ENCODE results near the gene FCRL2. TPM values are rescaled to one million over a fixed set of nuclear protein-coding genes. Genes with fewer than 3 reads are reported as not detected.
"Not testable (repeated sequence)": the region's sequence is repeated elsewhere in the genome, so short reads cannot be mapped to it uniquely, and the experiment has no call there.

FCRL2 gene
- polyA plus RNA-seq, 5 donors = 0.04 to 0.27 (median 0.12) TPM

- DNase-seq = no peak
These were observed 23.3 kb downstream of the FCRL2 start for GRCh38 chr1:157753611-157754010.

- no peak for DNase-seq
These were observed 25.6 kb downstream of the FCRL2 start for GRCh38 chr1:157751283-157751682.

- no peak for DNase-seq
These were observed 28.6 kb downstream of the FCRL2 start for GRCh38 chr1:157748262-157748817.

- no peak for DNase-seq
These were observed 37.6 kb downstream of the FCRL2 start for GRCh38 chr1:157739229-157739901.

GRCh38 chr1:157735991-157736390 lies 40.9 kb downstream of the FCRL2 start:
- not testable (repeated sequence) for DNase-seq

- no peak for DNase-seq
These were observed 42.6 kb downstream of the FCRL2 start for GRCh38 chr1:157734321-157734720.

- DNase-seq = no peak
These were observed 44.2 kb downstream of the FCRL2 start for GRCh38 chr1:157732755-157733154.

- no peak for DNase-seq
These were observed 51.7 kb downstream of the FCRL2 start for GRCh38 chr1:157725221-157725577.

- DNase-seq = no peak
These were observed 52.3 kb downstream of the FCRL2 start for GRCh38 chr1:157724537-157725220.

GRCh38 chr1:157723157-157723556 lies 53.8 kb downstream of the FCRL2 start:
- no peak for DNase-seq

- DNase-seq = no peak
These were observed 54.9 kb downstream of the FCRL2 start for GRCh38 chr1:157721985-157722384.

GRCh38 chr1:157715736-157716135 lies 61.2 kb downstream of the FCRL2 start:
- DNase-seq = no peak

- DNase-seq = no peak
These were observed 65.1 kb downstream of the FCRL2 start for GRCh38 chr1:157711802-157712201.

GRCh38 chr1:157704878-157705277 lies 72.1 kb downstream of the FCRL2 start:
- no peak for DNase-seq

- no peak for DNase-seq
These were observed 73.0 kb downstream of the FCRL2 start for GRCh38 chr1:157703981-157704380.

GRCh38 chr1:157702308-157702825 lies 74.6 kb downstream of the FCRL2 start:
- no peak for DNase-seq

- no peak for DNase-seq
These were observed 76.2 kb downstream of the FCRL2 start, which contains the start of gene FCRL3 for GRCh38 chr1:157700732-157701131. TSS of gene FCRL3 (minus strand) at chr1:157700769. CDS start at chr1:157700489, 280 bp downstream.

- no peak for DNase-seq
These were observed 76.6 kb downstream of the FCRL2 start for GRCh38 chr1:157700305-157700704.

- DNase-seq = no peak
These were observed 79.0 kb downstream of the FCRL2 start for GRCh38 chr1:157697781-157698569.

- no peak for DNase-seq
These were observed 79.8 kb downstream of the FCRL2 start for GRCh38 chr1:157696966-157697628.

Measured in right lung (tissue), 5 donors.